ENCODE data around the gene BPGM.

DNA sequence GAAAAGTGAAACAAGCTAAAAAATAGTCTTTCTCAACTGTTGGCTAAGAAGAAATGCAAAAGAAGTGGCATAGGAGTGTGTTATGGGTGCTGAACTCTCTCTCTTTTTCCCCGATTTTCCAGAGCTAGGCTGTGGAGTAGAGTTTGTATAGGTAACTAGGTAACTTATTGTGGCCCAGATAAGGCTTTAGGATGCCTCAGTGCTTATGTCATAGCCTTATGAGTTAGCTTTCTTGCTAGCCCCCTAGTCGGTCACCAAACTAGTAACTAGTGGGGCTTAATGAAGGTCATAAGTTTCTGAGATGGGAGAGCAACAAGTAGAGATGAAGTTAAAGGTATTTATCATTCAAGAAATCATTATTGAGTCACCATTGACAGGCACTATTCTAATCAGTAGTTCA is 32.4 kb downstream of the BPGM start:
- TF ChIP-seq, protein P1, sequence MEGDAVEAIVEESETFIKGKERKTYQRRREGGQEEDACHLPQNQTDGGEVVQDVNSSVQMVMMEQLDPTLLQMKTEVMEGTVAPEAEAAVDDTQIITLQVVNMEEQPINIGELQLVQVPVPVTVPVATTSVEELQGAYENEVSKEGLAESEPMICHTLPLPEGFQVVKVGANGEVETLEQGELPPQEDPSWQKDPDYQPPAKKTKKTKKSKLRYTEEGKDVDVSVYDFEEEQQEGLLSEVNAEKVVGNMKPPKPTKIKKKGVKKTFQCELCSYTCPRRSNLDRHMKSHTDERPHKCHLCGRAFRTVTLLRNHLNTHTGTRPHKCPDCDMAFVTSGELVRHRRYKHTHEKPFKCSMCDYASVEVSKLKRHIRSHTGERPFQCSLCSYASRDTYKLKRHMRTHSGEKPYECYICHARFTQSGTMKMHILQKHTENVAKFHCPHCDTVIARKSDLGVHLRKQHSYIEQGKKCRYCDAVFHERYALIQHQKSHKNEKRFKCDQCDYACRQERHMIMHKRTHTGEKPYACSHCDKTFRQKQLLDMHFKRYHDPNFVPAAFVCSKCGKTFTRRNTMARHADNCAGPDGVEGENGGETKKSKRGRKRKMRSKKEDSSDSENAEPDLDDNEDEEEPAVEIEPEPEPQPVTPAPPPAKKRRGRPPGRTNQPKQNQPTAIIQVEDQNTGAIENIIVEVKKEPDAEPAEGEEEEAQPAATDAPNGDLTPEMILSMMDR (conservative IDR thresholded peaks at IDR 0.05; ENCODE audit: low read depth in 2 of 2): no peak
- TF ChIP-seq ZNF331 (CRISPR knock-in tag; IDR thresholded peaks at IDR 0.05; ENCODE audit: low read depth) (no peak), EZH2 (IDR thresholded peaks at IDR 0.05; ENCODE audit: low read depth, unreplicated experiment) (no peak), EZH2phosphoT487 (IDR thresholded peaks at IDR 0.05; ENCODE audit: unreplicated experiment) (no peak), CREB1 (CRISPR knock-in tag; IDR thresholded peaks at IDR 0.05; ENCODE audit: low read depth) (no peak), POLR2AphosphoS5 (IDR thresholded peaks at IDR 0.05; ENCODE audit: low read depth) (no peak), JUNB (IDR thresholded peaks at IDR 0.05; ENCODE audit: unreplicated experiment) (no peak), STAT1 (IDR thresholded peaks at IDR 0.05; ENCODE audit: unreplicated experiment) (no peak), NANOG (IDR thresholded peaks at IDR 0.05; ENCODE audit: borderline replicate concordance) (no peak), ZNF114 (CRISPR knock-in tag; IDR thresholded peaks at IDR 0.05) (no peak)
- TF ChIP-seq, protein P2, sequence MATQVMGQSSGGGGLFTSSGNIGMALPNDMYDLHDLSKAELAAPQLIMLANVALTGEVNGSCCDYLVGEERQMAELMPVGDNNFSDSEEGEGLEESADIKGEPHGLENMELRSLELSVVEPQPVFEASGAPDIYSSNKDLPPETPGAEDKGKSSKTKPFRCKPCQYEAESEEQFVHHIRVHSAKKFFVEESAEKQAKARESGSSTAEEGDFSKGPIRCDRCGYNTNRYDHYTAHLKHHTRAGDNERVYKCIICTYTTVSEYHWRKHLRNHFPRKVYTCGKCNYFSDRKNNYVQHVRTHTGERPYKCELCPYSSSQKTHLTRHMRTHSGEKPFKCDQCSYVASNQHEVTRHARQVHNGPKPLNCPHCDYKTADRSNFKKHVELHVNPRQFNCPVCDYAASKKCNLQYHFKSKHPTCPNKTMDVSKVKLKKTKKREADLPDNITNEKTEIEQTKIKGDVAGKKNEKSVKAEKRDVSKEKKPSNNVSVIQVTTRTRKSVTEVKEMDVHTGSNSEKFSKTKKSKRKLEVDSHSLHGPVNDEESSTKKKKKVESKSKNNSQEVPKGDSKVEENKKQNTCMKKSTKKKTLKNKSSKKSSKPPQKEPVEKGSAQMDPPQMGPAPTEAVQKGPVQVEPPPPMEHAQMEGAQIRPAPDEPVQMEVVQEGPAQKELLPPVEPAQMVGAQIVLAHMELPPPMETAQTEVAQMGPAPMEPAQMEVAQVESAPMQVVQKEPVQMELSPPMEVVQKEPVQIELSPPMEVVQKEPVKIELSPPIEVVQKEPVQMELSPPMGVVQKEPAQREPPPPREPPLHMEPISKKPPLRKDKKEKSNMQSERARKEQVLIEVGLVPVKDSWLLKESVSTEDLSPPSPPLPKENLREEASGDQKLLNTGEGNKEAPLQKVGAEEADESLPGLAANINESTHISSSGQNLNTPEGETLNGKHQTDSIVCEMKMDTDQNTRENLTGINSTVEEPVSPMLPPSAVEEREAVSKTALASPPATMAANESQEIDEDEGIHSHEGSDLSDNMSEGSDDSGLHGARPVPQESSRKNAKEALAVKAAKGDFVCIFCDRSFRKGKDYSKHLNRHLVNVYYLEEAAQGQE (IDR thresholded peaks at IDR 0.05; ENCODE audit: unreplicated experiment): no peak
- TF ChIP-seq, protein P3, sequence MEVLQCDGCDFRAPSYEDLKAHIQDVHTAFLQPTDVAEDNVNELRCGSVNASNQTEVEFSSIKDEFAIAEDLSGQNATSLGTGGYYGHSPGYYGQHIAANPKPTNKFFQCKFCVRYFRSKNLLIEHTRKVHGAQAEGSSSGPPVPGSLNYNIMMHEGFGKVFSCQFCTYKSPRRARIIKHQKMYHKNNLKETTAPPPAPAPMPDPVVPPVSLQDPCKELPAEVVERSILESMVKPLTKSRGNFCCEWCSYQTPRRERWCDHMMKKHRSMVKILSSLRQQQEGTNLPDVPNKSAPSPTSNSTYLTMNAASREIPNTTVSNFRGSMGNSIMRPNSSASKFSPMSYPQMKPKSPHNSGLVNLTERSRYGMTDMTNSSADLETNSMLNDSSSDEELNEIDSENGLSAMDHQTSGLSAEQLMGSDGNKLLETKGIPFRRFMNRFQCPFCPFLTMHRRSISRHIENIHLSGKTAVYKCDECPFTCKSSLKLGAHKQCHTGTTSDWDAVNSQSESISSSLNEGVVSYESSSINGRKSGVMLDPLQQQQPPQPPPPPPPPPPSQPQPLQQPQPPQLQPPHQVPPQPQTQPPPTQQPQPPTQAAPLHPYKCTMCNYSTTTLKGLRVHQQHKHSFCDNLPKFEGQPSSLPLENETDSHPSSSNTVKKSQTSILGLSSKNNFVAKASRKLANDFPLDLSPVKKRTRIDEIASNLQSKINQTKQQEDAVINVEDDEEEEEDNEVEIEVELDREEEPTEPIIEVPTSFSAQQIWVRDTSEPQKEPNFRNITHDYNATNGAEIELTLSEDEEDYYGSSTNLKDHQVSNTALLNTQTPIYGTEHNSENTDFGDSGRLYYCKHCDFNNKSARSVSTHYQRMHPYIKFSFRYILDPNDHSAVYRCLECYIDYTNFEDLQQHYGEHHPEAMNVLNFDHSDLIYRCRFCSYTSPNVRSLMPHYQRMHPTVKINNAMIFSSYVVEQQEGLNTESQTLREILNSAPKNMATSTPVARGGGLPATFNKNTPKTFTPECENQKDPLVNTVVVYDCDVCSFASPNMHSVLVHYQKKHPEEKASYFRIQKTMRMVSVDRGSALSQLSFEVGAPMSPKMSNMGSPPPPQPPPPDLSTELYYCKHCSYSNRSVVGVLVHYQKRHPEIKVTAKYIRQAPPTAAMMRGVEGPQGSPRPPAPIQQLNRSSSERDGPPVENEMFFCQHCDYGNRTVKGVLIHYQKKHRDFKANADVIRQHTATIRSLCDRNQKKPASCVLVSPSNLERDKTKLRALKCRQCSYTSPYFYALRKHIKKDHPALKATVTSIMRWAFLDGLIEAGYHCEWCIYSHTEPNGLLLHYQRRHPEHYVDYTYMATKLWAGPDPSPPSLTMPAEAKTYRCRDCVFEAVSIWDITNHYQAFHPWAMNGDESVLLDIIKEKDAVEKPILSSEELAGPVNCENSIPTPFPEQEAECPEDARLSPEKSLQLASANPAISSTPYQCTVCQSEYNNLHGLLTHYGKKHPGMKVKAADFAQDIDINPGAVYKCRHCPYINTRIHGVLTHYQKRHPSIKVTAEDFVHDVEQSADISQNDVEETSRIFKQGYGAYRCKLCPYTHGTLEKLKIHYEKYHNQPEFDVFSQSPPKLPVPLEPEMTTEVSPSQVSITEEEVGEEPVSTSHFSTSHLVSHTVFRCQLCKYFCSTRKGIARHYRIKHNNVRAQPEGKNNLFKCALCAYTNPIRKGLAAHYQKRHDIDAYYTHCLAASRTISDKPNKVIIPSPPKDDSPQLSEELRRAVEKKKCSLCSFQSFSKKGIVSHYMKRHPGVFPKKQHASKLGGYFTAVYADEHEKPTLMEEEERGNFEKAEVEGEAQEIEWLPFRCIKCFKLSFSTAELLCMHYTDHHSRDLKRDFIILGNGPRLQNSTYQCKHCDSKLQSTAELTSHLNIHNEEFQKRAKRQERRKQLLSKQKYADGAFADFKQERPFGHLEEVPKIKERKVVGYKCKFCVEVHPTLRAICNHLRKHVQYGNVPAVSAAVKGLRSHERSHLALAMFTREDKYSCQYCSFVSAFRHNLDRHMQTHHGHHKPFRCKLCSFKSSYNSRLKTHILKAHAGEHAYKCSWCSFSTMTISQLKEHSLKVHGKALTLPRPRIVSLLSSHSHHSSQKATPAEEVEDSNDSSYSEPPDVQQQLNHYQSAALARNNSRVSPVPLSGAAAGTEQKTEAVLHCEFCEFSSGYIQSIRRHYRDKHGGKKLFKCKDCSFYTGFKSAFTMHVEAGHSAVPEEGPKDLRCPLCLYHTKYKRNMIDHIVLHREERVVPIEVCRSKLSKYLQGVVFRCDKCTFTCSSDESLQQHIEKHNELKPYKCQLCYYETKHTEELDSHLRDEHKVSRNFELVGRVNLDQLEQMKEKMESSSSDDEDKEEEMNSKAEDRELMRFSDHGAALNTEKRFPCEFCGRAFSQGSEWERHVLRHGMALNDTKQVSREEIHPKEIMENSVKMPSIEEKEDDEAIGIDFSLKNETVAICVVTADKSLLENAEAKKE (CRISPR knock-in tag; IDR thresholded peaks at IDR 0.05): no peak
- TF ChIP-seq, protein P4, sequence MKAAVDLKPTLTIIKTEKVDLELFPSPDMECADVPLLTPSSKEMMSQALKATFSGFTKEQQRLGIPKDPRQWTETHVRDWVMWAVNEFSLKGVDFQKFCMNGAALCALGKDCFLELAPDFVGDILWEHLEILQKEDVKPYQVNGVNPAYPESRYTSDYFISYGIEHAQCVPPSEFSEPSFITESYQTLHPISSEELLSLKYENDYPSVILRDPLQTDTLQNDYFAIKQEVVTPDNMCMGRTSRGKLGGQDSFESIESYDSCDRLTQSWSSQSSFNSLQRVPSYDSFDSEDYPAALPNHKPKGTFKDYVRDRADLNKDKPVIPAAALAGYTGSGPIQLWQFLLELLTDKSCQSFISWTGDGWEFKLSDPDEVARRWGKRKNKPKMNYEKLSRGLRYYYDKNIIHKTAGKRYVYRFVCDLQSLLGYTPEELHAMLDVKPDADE (IDR thresholded peaks at IDR 0.05): no peak
